ENCODE measurements around the gene TNPO1. TPM values are rescaled to one million over a fixed set of nuclear protein-coding genes. Genes with fewer than 3 reads are reported as not detected.

The TNPO1 gene
- total and polyA plus RNA-seq, 2 of the 8 experiments (the other 6 are each of a cell fraction or from before 2014, with no cell fraction given) = 38.5 to 211 TPM

DNA sequence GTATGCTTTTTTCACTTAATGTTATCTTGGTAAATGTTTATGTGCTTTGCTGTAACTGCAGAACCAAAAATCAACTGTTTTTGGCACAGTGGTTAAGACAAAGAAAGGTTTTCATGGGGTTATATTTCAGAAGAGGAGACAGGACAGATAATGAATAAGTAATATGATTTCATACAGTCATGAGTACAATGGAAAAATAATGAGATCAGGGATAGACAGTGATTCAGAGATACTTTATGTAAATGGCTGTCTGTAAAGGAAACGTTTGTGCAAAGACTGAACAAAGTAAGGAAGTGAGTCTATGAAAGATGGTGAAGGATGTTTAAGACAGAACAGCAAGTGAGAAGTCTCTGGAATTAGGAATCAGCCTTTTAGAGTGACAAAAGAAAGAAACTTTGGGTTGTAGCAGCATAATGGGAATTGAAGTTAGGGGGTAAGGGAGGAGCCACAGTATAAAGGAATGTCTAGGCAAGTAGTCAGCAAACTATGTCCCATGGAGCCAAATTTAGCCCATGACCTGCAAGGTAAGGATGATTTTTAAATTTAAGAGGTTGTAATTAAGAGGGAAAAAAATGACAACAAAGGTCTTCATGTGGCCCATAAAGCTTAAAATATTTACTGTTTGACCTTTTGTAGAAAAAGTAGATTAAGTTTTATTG is 55.0 kb downstream of the TNPO1 start:
- Histone ChIP-seq H4K20me1 (replicated peaks in 1 of 2; ENCODE audit: control insufficient read depth in 1 of 2, insufficient read depth in 2 of 2, low read length in 2 of 2) (no peaks in the 10 kb centered on the region), H3K4ac (replicated peaks; ENCODE audit: insufficient read length, low read depth, low read length) (no peak overlapping the region), H4K5ac (ENCODE audit: insufficient read length, low read depth, low read length) (no peak overlapping the region), H3K23ac (ENCODE audit: insufficient read length) (no peak overlapping the region), H3K27me3 (replicated peaks in 1 of 4; ENCODE audit: control insufficient read depth in 3 of 4, extremely low read depth in 1 of 4, insufficient read depth in 3 of 4, low read length in 3 of 4) (no peaks in the 10 kb centered on the region), H2BK12ac (ENCODE audit: low read depth, low read length) (no peak overlapping the region), H3K4me2 (ENCODE audit: insufficient read depth in 1 of 2, low read depth in 2 of 2, low read length in 2 of 2) (no peak overlapping the region), H2BK15ac (ENCODE audit: low read length) (no peak overlapping the region), H2AK5ac (ENCODE audit: low read depth, low read length) (no peak overlapping the region), H2BK5ac (ENCODE audit: low read depth, low read length) (no peak overlapping the region), H4K91ac (replicated peaks; ENCODE audit: insufficient read length, low read length) (no peak overlapping the region), H2BK20ac (ENCODE audit: low read length) (no peak overlapping the region), H3K36me3 (ENCODE audit: control insufficient read depth in 2 of 4, insufficient read depth in 4 of 4, low read length in 3 of 4) (peaks cover 6 to 76% (median 34%) of the 10 kb centered on the region in 4 experiments), H2BK120ac (replicated peaks; ENCODE audit: low read depth, low read length) (no peak overlapping the region), H3K4me3 (ENCODE audit: extremely low read depth in 1 of 4, insufficient read depth in 2 of 4, low read depth in 3 of 4, low read length in 4 of 4) (no peak overlapping the region), H2AFZ (ENCODE audit: low read length) (no peak overlapping the region), H3K4me1 (replicated peaks in 1 of 4; ENCODE audit: control insufficient read depth in 3 of 4, insufficient read depth in 4 of 4, low read length in 3 of 4) (no peaks in the 10 kb centered on the region), H3K9me3 (ENCODE audit: insufficient read depth in 2 of 2, low read depth in 1 of 2, low read length in 1 of 2) (no peaks in the 10 kb centered on the region), H3K23me2 (ENCODE audit: low read depth, low read length) (no peaks in the 10 kb centered on the region), H3K9ac (replicated peaks in 1 of 4; ENCODE audit: extremely low read depth in 1 of 4, low read depth in 3 of 4, low read length in 3 of 4) (no peak overlapping the region), H3K79me2 (ENCODE audit: control insufficient read depth in 1 of 2, insufficient read depth in 2 of 2, low read length in 2 of 2) (peaks cover 0 to 15% of the 10 kb centered on the region in 2 experiments; a peak in 1 of 4 replicates), H3K18ac (ENCODE audit: extremely low read depth, low read length) (no peak overlapping the region), H4K8ac (ENCODE audit: extremely low read depth, insufficient read depth, low read length) (no peak overlapping the region), H3K79me1 (ENCODE audit: low read depth, low read length) (no peaks in the 10 kb centered on the region), H3K27ac (ENCODE audit: low read depth, low read length) (no peak overlapping the region), H3K56ac (replicated peaks; ENCODE audit: insufficient read length, low read depth, low read length) (no peak overlapping the region), H3K14ac (ENCODE audit: insufficient read length) (no peak overlapping the region)
- POLR2A ChIA-PET (ENCODE audit: partially characterized antibody) = no interaction called here
- CTCF ChIA-PET (ENCODE audit: partially characterized antibody) = no interaction called here
- DNase-seq (ENCODE audit: low read depth in 1 of 2, low spot score in 2 of 2) (no peak), FAIRE-seq (no peak)
- WGBS, 2 experiments (ENCODE audit: extremely low coverage in 1 of 2, insufficient coverage in 1 of 2, insufficient read length in 1 of 2, insufficient replicate concordance in 2 of 2, low coverage in 1 of 2, low lambda C conversion rate in 2 of 2, missing lambda C conversion rate in 1 of 2) = 72% methylated on average over 1 of the region's 1 CpG; no CpG with 5 or more reads in 1 of the 2 experiments
- TF ChIP-seq NRF1 (IDR thresholded peaks at IDR 0.05; ENCODE audit: low read depth, low read length) (no peak), CTCF (IDR thresholded peaks at IDR 0.05; ENCODE audit: control extremely low read depth in 1 of 3, insufficient read depth in 1 of 3, low read depth in 1 of 3, low read length in 3 of 3) (no peak), SIN3A (conservative IDR thresholded peaks at IDR 0.05 in 1 of 2, IDR thresholded peaks at IDR 0.05 in 1 of 2; ENCODE audit: low read depth in 1 of 2, low read length in 2 of 2) (no peak), CHD1 (IDR thresholded peaks at IDR 0.05; ENCODE audit: low read depth, low read length) (no peak), SIX5 (IDR thresholded peaks at IDR 0.05; ENCODE audit: low read depth, low read length) (no peak), FOSL1 (IDR thresholded peaks at IDR 0.05; ENCODE audit: insufficient read depth, low read depth, low read length) (no peak), BCL11A (IDR thresholded peaks at IDR 0.05; ENCODE audit: low read depth in 2 of 2, low read length in 2 of 2) (no peak), RFX5 (IDR thresholded peaks at IDR 0.05; ENCODE audit: borderline replicate concordance, low read depth, low read length) (no peak), CREB1 (IDR thresholded peaks at IDR 0.05) (no peak), KDM5A (IDR thresholded peaks at IDR 0.05; ENCODE audit: low read length) (no peak)

Data from H1 (cell line).